NK-92 (cell line): ENCODE data around the gene SNX6.
"Not testable (repeated sequence)": the region's sequence is repeated elsewhere in the genome, so short reads cannot be mapped to it uniquely, and the experiment has no call there.

Experiments
- DNase-seq: peaks from one replicate; lab custom pipeline; 2025; ENCODE audit not compliant: unreplicated experiment; lab: John Stamatoyannopoulos, UW

Gene SNX6

GRCh38 chr14:34640826-34641225 lies 10.9 kb upstream of the SNX6 start:
- no peak for DNase-seq

- not testable (repeated sequence) for DNase-seq
These were observed 4.4 kb upstream of the SNX6 start for GRCh38 chr14:34634360-34634771.

- DNase-seq: no peak
These were observed 3.8 kb upstream of the SNX6 start for GRCh38 chr14:34633742-34634141.

GRCh38 chr14:34632411-34632978 lies 2.5 kb upstream of the SNX6 start:
- DNase-seq: no peak

- DNase-seq: no peak
These were observed 648 bp downstream of the SNX6 start for GRCh38 chr14:34629344-34629656.

- DNase-seq: no peak
These were observed 1.2 kb downstream of the SNX6 start for GRCh38 chr14:34628681-34629135.

GRCh38 chr14:34623506-34623905 lies 6.4 kb downstream of the SNX6 start:
- no peak for DNase-seq

GRCh38 chr14:34620839-34621238 lies 9.1 kb downstream of the SNX6 start:
- no peak for DNase-seq

- DNase-seq: no peak
These were observed 9.8 kb downstream of the SNX6 start for GRCh38 chr14:34620115-34620514.

GRCh38 chr14:34619471-34619870 lies 10.5 kb downstream of the SNX6 start:
- no peak for DNase-seq

GRCh38 chr14:34616360-34616759 lies 13.6 kb downstream of the SNX6 start:
- DNase-seq: no peak

- DNase-seq: no peak
These were observed 14.4 kb downstream of the SNX6 start for GRCh38 chr14:34615507-34615906.

- DNase-seq: no peak
These were observed 15.3 kb downstream of the SNX6 start for GRCh38 chr14:34614638-34615037.

GRCh38 chr14:34610101-34610500 lies 19.8 kb downstream of the SNX6 start:
- DNase-seq: no peak

- DNase-seq: no peak
These were observed 24.5 kb downstream of the SNX6 start for GRCh38 chr14:34605461-34605860.

GRCh38 chr14:34604995-34605394 lies 25.0 kb downstream of the SNX6 start:
- DNase-seq: no peak

- DNase-seq: no peak
These were observed 33.1 kb downstream of the SNX6 start for GRCh38 chr14:34596891-34597290.

GRCh38 chr14:34593740-34594375 lies 36.1 kb downstream of the SNX6 start:
- DNase-seq: no peak

GRCh38 chr14:34592623-34593022 lies 37.3 kb downstream of the SNX6 start:
- no peak for DNase-seq

- no peak for DNase-seq
These were observed 46.4 kb downstream of the SNX6 start for GRCh38 chr14:34583525-34583924.

GRCh38 chr14:34582117-34582680 lies 47.7 kb downstream of the SNX6 start:
- DNase-seq: no peak

- no peak for DNase-seq
These were observed 49.6 kb downstream of the SNX6 start for GRCh38 chr14:34580381-34580780.

GRCh38 chr14:34571771-34572170 lies 58.2 kb downstream of the SNX6 start:
- no peak for DNase-seq
